B cell (primary cell): ENCODE measurements around the gene CDC42BPG.

Experiments used
- CTCF ChIP-seq: fragments of 200-600 bp; IDR thresholded peaks from one replicate; pipeline ENCODE4 v1.8.0; 2022; ENCODE audit warnings: antibody characterized with exemption, mild to moderate bottlenecking
- EZH2 ChIP-seq: IDR thresholded peaks from 2 replicates; pipeline ENCODE4 v1.6.1; 2012; ENCODE audit warnings: borderline replicate concordance, low read depth, mild to moderate bottlenecking, moderate library complexity, low read length; ENCODE audit not compliant: insufficient read depth, poor library complexity, severe bottlenecking

- TF ChIP-seq CTCF (no peak), EZH2 (no peak)
Measured at GRCh38 chr11:64839887-64840782, 4.3 kb downstream of the CDC42BPG start.
